ENCODE results near the gene PNLIPRP2. TPM values are rescaled to one million over a fixed set of nuclear protein-coding genes. Genes with fewer than 3 reads are reported as not detected.

PNLIPRP2 gene
- not detected in 2 replicates for total RNA-seq

GRCh38 chr10:116620423-116621400 lies at the start of gene PNLIPRP2:
Gene PNLIPRP2 (plus strand): TSS chr10:116620953.

GRCh38 chr10:116590590-116591444 lies 29.9 kb upstream of the PNLIPRP2 start, which contains the start of gene PNLIPRP1:
Gene PNLIPRP1 (plus strand): TSS chr10:116590959. CDS start chr10:116591130, 171 bp downstream.

Other genes starting within 250 kb of the PNLIPRP2 start
- gene PNLIPRP3, start 193.1 kb upstream of the PNLIPRP2 start, total RNA-seq: 0.11 and 0.12 TPM in 2 replicates
- gene PNLIP, start 75.0 kb upstream of the PNLIPRP2 start, total RNA-seq: not detected in 2 replicates
- not detected in 2 replicates for gene PNLIPRP1, start 30.0 kb upstream of the PNLIPRP2 start, total RNA-seq
- gene HSPA12A, start 121.6 kb downstream of the PNLIPRP2 start, total RNA-seq: 18.6 and 21.0 TPM in 2 replicates
- 0.11 and 0.25 TPM in 2 replicates for gene ENO4, start 228.5 kb downstream of the PNLIPRP2 start, total RNA-seq